Smooth muscle cell (in vitro differentiated cells): ENCODE results near the gene EIF4A2. TPM values are rescaled to one million over a fixed set of nuclear protein-coding genes. Genes with fewer than 3 reads are reported as not detected.

Source experiments
- DNase-seq: peaks from one replicate; lab custom pipeline; 2025; ENCODE audit not compliant: unreplicated experiment; lab: John Stamatoyannopoulos, UW
- H2AFZ ChIP-seq: fragments of 200-600 bp; sonication (generic); 2 replicates; pipeline ENCODE4 v1.6.0; 2016; ENCODE audit warnings: antibody characterized with exemption, low read depth, mild to moderate bottlenecking
- H3F3A ChIP-seq: fragments of 200-600 bp; sonication (generic); 2 replicates; pipeline ENCODE4 v1.6.0; 2017; ENCODE audit warnings: antibody characterized with exemption, low read depth
- H3K27ac ChIP-seq: fragments of 200-600 bp; sonication (generic); 2 replicates; pipeline ENCODE4 v1.5.1; 2016; ENCODE audit warnings: low read depth, mild to moderate bottlenecking
- H3K27me3 ChIP-seq: fragments of 200-600 bp; sonication (generic); 2 replicates; pipeline ENCODE4 v1.6.1; 2016; ENCODE audit warnings: low read depth, mild to moderate bottlenecking
- H3K36me3 ChIP-seq: fragments of 200-600 bp; sonication (generic); 2 replicates; pipeline ENCODE4 v1.5.1; 2016; ENCODE audit warnings: low read depth
- H3K4me1 ChIP-seq: fragments of 200-600 bp; sonication (generic); 2 replicates; pipeline ENCODE4 v1.5.1; 2016; ENCODE audit warnings: low read depth
- H3K4me2 ChIP-seq: fragments of 200-600 bp; sonication (generic); 2 replicates; pipeline ENCODE4 v1.6.0; 2016; ENCODE audit warnings: mild to moderate bottlenecking
- H3K4me3 ChIP-seq: fragments of 200-600 bp; sonication (generic); 2 replicates; pipeline ENCODE4 v1.5.1; 2016; ENCODE audit warnings: mild to moderate bottlenecking
- H3K79me2 ChIP-seq: fragments of 200-600 bp; sonication (generic); 2 replicates; pipeline ENCODE4 v1.6.0; 2016; ENCODE audit warnings: low read depth, mild to moderate bottlenecking
- H3K9ac ChIP-seq: fragments of 200-600 bp; sonication (generic); 2 replicates; pipeline ENCODE4 v1.6.0; 2016; ENCODE audit warnings: low read depth
- H3K9me3 ChIP-seq: fragments of 200-600 bp; sonication (generic); replicated peaks from 2 replicates; pipeline ENCODE4 v1.5.1; 2016; ENCODE audit warnings: low read depth
- H4K20me1 ChIP-seq: fragments of 200-600 bp; sonication (generic); 2 replicates; pipeline ENCODE4 v1.6.0; 2016; ENCODE audit warnings: low read depth
- WGBS: methylation state at CpG from one replicate; pipeline ENCODE4 v1.1.7; 2016; ENCODE audit warnings: low lambda C conversion rate; 5-methylcytosine and 5-hydroxymethylcytosine counted together
- polyA plus RNA-seq: library from polyadenylated mRNA; unstranded; fragments of >200 nt; fragmentation: Nextera tagmentation; extraction: Ambion mirVana; gene quantifications from 2 replicates; pipeline ENCODE4 v1.2.1, GENCODE V29; 2016
- total RNA-seq: library from RNA; depleted of rRNA; stranded (reverse); fragments of >200 nt; gene quantifications from 2 replicates; pipeline ENCODE4 v1.2.3, GENCODE V29; 2014
- TF ChIP-seq, protein P1 (sequence below): fragments of 200-600 bp; sonication (generic); IDR thresholded peaks from 2 replicates; pipeline ENCODE4 v1.5.1; 2017; ENCODE audit warnings: borderline replicate concordance, mild to moderate bottlenecking, antibody characterized with exemption; ENCODE audit not compliant: insufficient read depth, poor library complexity, severe bottlenecking

The EIF4A2 gene
- total and polyA plus RNA-seq, 2 experiments from 2014 or later, result 94.8 to 438 TPM

DNA sequence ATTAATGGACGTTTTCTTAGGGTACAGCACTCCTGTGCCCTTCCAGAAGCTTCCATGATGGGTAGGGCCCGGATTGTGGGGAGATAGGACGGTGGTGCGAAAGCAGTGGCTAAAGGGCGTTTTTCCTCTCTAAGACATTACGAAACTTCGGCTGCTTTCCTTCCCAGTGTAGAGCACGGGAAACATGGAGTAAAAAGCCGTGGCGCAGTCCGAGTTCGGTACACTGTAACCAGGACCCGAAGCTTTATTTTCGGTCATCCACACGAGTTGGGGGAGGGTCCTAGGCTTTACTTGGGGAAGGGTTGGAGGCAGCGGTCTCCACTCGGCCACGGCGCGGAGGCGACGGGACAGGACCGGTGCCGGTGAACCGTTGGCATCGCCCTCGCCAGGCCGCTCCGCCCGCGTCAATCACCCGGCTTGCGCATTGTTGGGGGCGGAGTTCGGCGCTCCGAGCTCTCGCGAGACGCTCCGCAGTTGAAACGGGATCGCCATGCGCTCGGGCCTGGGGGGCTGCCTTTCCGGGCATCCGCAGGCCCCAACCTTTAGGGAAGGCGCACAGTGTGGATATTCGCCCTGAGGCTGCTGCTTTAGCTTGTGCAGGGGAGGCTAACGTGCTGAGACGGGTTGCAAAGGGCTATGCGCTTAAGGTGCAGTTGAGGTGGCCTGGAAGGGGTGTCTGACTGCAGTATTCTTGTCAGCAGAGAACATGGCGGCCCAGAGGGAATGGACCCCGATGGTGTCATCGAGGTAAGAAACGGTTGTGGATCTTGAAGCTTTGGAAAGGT lies 546 bp downstream of the EIF4A2 start:
- peak overlapping the region; percentile 79 for H3K4me3 ChIP-seq
- peak overlapping the region; percentile 99 for H3K9ac ChIP-seq
- peak; percentile 46 for DNase-seq
- H3K27ac ChIP-seq, result peak overlapping the region; percentile 99
- whole genome bisulfite sequencing, result under 1% methylated on average over 56 of the region's 56 CpGs
- peaks cover 53% of the 10 kb centered on the region for H4K20me1 ChIP-seq
- H3K79me2 ChIP-seq, result peaks cover 40% of the 10 kb centered on the region
- peaks cover 17% of the 10 kb centered on the region for H3K36me3 ChIP-seq
- H3K4me2 ChIP-seq, result peak overlapping the region; percentile 91
- TF ChIP-seq, protein P1, sequence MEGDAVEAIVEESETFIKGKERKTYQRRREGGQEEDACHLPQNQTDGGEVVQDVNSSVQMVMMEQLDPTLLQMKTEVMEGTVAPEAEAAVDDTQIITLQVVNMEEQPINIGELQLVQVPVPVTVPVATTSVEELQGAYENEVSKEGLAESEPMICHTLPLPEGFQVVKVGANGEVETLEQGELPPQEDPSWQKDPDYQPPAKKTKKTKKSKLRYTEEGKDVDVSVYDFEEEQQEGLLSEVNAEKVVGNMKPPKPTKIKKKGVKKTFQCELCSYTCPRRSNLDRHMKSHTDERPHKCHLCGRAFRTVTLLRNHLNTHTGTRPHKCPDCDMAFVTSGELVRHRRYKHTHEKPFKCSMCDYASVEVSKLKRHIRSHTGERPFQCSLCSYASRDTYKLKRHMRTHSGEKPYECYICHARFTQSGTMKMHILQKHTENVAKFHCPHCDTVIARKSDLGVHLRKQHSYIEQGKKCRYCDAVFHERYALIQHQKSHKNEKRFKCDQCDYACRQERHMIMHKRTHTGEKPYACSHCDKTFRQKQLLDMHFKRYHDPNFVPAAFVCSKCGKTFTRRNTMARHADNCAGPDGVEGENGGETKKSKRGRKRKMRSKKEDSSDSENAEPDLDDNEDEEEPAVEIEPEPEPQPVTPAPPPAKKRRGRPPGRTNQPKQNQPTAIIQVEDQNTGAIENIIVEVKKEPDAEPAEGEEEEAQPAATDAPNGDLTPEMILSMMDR, result no peak
- H3K9me3 ChIP-seq, result no peaks in the 10 kb centered on the region
- H3K27me3 ChIP-seq, result no peaks in the 10 kb centered on the region
- H3F3A ChIP-seq, result peaks cover 48% of the 10 kb centered on the region
- no peak overlapping the region for H2AFZ ChIP-seq
- peaks cover 37% of the 10 kb centered on the region for H3K4me1 ChIP-seq

DNA sequence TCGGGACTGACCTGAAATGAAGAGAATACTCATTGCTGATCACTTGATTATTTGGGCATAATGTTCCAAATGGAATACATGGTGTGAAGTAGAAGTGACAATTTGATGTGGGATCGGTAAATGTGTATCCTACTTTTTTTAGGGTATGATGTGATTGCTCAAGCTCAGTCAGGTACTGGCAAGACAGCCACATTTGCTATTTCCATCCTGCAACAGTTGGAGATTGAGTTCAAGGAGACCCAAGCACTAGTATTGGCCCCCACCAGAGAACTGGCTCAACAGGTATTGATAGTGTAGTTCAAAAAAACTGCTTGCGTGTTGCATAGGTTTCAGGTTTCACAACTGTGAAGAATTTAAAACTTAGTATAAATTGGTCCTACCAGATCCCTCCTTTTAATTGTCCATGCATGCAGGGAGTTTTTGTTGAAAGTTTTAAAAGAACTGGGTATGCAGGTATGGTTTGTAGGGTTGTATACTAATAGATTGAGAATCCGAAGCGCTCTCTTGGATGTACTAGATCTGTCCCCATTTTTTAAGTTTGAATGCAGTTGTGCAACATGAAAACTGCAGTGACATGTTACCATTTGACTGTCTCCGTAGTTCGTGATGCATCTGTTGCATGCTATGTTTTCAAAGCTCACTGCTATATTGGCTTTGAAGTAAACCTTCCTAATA lies 1.6 kb downstream of the EIF4A2 start:
- no peak overlapping the region for H2AFZ ChIP-seq
- no peaks in the 10 kb centered on the region for H3K27me3 ChIP-seq
- H3K36me3 ChIP-seq, result peaks cover 18% of the 10 kb centered on the region
- peaks cover 58% of the 10 kb centered on the region for H3F3A ChIP-seq
- peak overlapping the region; percentile 91 for H3K4me2 ChIP-seq
- peak overlapping the region; percentile 99 for H3K27ac ChIP-seq
- H3K9me3 ChIP-seq, result no peaks in the 10 kb centered on the region
- 9% methylated on average over 7 of the region's 7 CpGs for WGBS
- peaks cover 64% of the 10 kb centered on the region for H4K20me1 ChIP-seq
- TF ChIP-seq, protein P1, result no peak
- H3K4me1 ChIP-seq, result peaks cover 37% of the 10 kb centered on the region
- DNase-seq, result no peak
- H3K79me2 ChIP-seq, result peaks cover 40% of the 10 kb centered on the region
- H3K4me3 ChIP-seq, result peak overlapping the region; percentile 79
- H3K9ac ChIP-seq, result peak overlapping the region; percentile 99

DNA sequence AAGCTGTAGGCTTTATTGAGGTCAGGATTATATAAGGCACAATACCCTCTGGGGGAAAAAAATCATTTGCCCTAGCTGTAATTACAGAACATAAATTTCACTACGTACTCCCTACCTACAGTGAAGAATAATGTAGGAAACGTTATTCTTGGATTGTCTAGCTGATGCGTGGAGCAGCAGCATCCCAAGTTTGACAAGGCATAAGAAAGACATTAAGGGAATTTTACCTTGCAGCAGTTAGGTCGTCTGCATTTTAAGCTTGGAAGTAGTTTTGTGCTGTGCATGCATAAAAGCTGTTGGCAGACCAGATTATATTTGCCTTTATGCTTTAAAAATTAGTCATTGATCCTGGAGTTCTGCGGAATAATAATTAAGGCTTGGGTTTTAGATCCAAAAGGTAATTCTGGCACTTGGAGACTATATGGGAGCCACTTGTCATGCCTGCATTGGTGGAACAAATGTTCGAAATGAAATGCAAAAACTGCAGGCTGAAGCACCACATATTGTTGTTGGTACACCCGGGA lies 2.2 kb downstream of the EIF4A2 start:
- Histone ChIP-seq H3K27ac (peak overlapping the region; percentile 99), H3K4me3 (peak overlapping the region; percentile 79), H4K20me1 (peaks cover 70% of the 10 kb centered on the region), H3K27me3 (no peaks in the 10 kb centered on the region), H3K4me1 (peaks cover 37% of the 10 kb centered on the region), H2AFZ (no peak overlapping the region), H3K79me2 (peaks cover 40% of the 10 kb centered on the region), H3K9ac (peak overlapping the region; percentile 99), H3K9me3 (no peaks in the 10 kb centered on the region), H3K4me2 (peak overlapping the region; percentile 91), H3F3A (peaks cover 63% of the 10 kb centered on the region), H3K36me3 (peaks cover 18% of the 10 kb centered on the region)
- TF ChIP-seq, protein P1, result no peak
- DNase-seq, result no peak
- WGBS, result 39% methylated on average over 7 of the region's 7 CpGs
